LNCAP (cell line): ENCODE results near the gene UAP1L1.

ENCODE experiments used
- CTCF ChIP-seq: fragments of 450-650 bp; IDR thresholded peaks from 2 replicates; pipeline ENCODE4 v1.5.1; 2017; ENCODE audit warnings: mild to moderate bottlenecking

The UAP1L1 gene

GRCh38 chr9:137038916-137039315, 38.4 kb upstream of the UAP1L1 start:
- TF ChIP-seq CTCF, result no peak

- TF ChIP-seq CTCF, result no peak
Measured at GRCh38 chr9:137039611-137040366, 37.5 kb upstream of the UAP1L1 start.

GRCh38 chr9:137040568-137040967, 36.7 kb upstream of the UAP1L1 start:
- no peak for TF ChIP-seq CTCF

GRCh38 chr9:137041124-137041523, 36.2 kb upstream of the UAP1L1 start:
- no peak for TF ChIP-seq CTCF

GRCh38 chr9:137042751-137043727, 34.3 kb upstream of the UAP1L1 start:
- TF ChIP-seq CTCF, result no peak

GRCh38 chr9:137044037-137044436, 33.3 kb upstream of the UAP1L1 start:
- no peak for TF ChIP-seq CTCF

GRCh38 chr9:137044502-137045177, 32.7 kb upstream of the UAP1L1 start:
- TF ChIP-seq CTCF, result no peak
